HG03095 (cell line): ENCODE results near the gene MMP17.

Source experiments
- ATAC-seq: cut with Tn5 transposase; IDR thresholded peaks from one replicate; pipeline ENCODE4 v1.9.1; 2021; ENCODE audit warnings: moderate library complexity; ENCODE audit not compliant: unreplicated experiment

The MMP17 gene

GRCh38 chr12:131892711-131893604 lies 64.8 kb downstream of the MMP17 start:
- no peak for ATAC-seq

- ATAC-seq = no peak
Observed at GRCh38 chr12:131893605-131894312, 65.6 kb downstream of the MMP17 start.

GRCh38 chr12:131894313-131894860 lies 66.2 kb downstream of the MMP17 start, which contains the start of gene ULK1:
Gene ULK1, plus strand, starts transcription at chr12:131894622. Its CDS starts 380 bp downstream, at chr12:131895002.
- ATAC-seq = peak; percentile 71

GRCh38 chr12:131894981-131895639 lies 66.9 kb downstream of the MMP17 start:
- ATAC-seq = no peak

GRCh38 chr12:131895640-131896079 lies 67.5 kb downstream of the MMP17 start:
- ATAC-seq = peak; percentile 11

- peak; percentile 52 for ATAC-seq
Observed at GRCh38 chr12:131896080-131896810, 68.1 kb downstream of the MMP17 start.

GRCh38 chr12:131896811-131897270 lies 68.6 kb downstream of the MMP17 start:
- no peak for ATAC-seq

GRCh38 chr12:131897276-131897675 lies 69.1 kb downstream of the MMP17 start:
- ATAC-seq = no peak

GRCh38 chr12:131897875-131898274 lies 69.7 kb downstream of the MMP17 start:
- no peak for ATAC-seq

- ATAC-seq = no peak
Observed at GRCh38 chr12:131900397-131900796, 72.2 kb downstream of the MMP17 start.
